GM12891 (cell line): ENCODE data around the gene VPS13A.

Experiments
- DNase-seq: peaks from one replicate; pipeline ENCODE4 v3.0.0; 2011; ENCODE audit warnings: low spot score; ENCODE audit not compliant: insufficient read length
- FAIRE-seq: peaks from 2 replicates; lab custom pipeline; 2011; peaks lifted over from hg19 to GRCh38; lab: Jason Lieb, UNC
- PAX5 ChIP-seq: IDR thresholded peaks from 2 replicates; pipeline ENCODE4 v1.6.1; 2011; ENCODE audit warnings: low read length, moderate library complexity, mild to moderate bottlenecking; ENCODE audit not compliant: insufficient read depth, severe bottlenecking
- POLR2A ChIP-seq: IDR thresholded peaks from 2 replicates; pipeline ENCODE4 v1.6.1; 2011; ENCODE audit warnings: low read depth, low read length, control low read depth
- POLR2AphosphoS5 ChIP-seq: IDR thresholded peaks from 2 replicates; pipeline ENCODE4 v1.6.1; 2011; ENCODE audit warnings: low read depth, low read length, control low read depth
- POU2F2 ChIP-seq: IDR thresholded peaks from 2 replicates; pipeline ENCODE4 v1.6.1; 2011; ENCODE audit warnings: low read depth, mild to moderate bottlenecking, control low read depth, low read length, moderate library complexity
- SPI1 ChIP-seq: IDR thresholded peaks from 2 replicates; pipeline ENCODE4 v1.6.1; 2011; ENCODE audit warnings: low read depth, low read length, control low read depth
- TAF1 ChIP-seq: IDR thresholded peaks from 2 replicates; pipeline ENCODE4 v1.6.1; 2011; ENCODE audit warnings: low read depth, low read length, control low read depth

VPS13A gene

GRCh38 chr9:77290373-77290772 is 113.0 kb downstream of the VPS13A start:
- TF ChIP-seq TAF1 (no peak), POLR2AphosphoS5 (no peak), POU2F2 (no peak), SPI1 (no peak), PAX5 (no peak), POLR2A (no peak)
- DNase-seq, result no peak
- FAIRE-seq, result no peak

GRCh38 chr9:77291714-77292113 is 114.4 kb downstream of the VPS13A start:
- no peak for TF ChIP-seq PAX5
- TF ChIP-seq POLR2AphosphoS5, result no peak
- FAIRE-seq, result no peak
- DNase-seq, result no peak

- DNase-seq (no peak), FAIRE-seq (no peak)
- no peak for TF ChIP-seq POLR2AphosphoS5
- TF ChIP-seq PAX5, result no peak
- TF ChIP-seq TAF1, result no peak
- TF ChIP-seq POU2F2, result no peak
- no peak for TF ChIP-seq POLR2A
- no peak for TF ChIP-seq SPI1
These were observed 116.6 kb downstream of the VPS13A start for GRCh38 chr9:77293949-77294348.

GRCh38 chr9:77304543-77304942 is 127.2 kb downstream of the VPS13A start:
- TF ChIP-seq POLR2AphosphoS5, result no peak
- no peak for TF ChIP-seq POU2F2
- TF ChIP-seq PAX5, result no peak
- no peak for TF ChIP-seq POLR2A
- no peak for TF ChIP-seq SPI1
- DNase-seq (no peak), FAIRE-seq (no peak)

GRCh38 chr9:77305622-77306400 is 128.5 kb downstream of the VPS13A start:
- FAIRE-seq, result no peak

GRCh38 chr9:77307166-77307565 is 129.8 kb downstream of the VPS13A start:
- FAIRE-seq (no peak), DNase-seq (no peak)
- TF ChIP-seq POLR2AphosphoS5 (no peak), TAF1 (no peak), POLR2A (no peak), POU2F2 (no peak), SPI1 (no peak), PAX5 (no peak)

More at GRCh38 chr9:77305622-77306400, 128.5 kb downstream of the VPS13A start:
- DNase-seq, result no peak
- TF ChIP-seq SPI1 (no peak), POLR2A (no peak), POU2F2 (no peak), POLR2AphosphoS5 (no peak), PAX5 (no peak), TAF1 (no peak)

- no peak for FAIRE-seq
- TF ChIP-seq SPI1 (no peak), POU2F2 (no peak), TAF1 (no peak), POLR2A (no peak), POLR2AphosphoS5 (no peak)
- no peak for DNase-seq
These were observed 138.7 kb downstream of the VPS13A start for GRCh38 chr9:77316058-77316457.

- no peak for DNase-seq
- no peak for FAIRE-seq
- TF ChIP-seq POU2F2 (no peak), POLR2A (no peak), SPI1 (no peak), PAX5 (no peak), TAF1 (no peak), POLR2AphosphoS5 (no peak)
These were observed 147.7 kb downstream of the VPS13A start for GRCh38 chr9:77325058-77325457.

GRCh38 chr9:77328102-77328501 is 150.8 kb downstream of the VPS13A start:
- no peak for DNase-seq
- FAIRE-seq, result no peak
- TF ChIP-seq POLR2AphosphoS5 (no peak), POU2F2 (no peak), SPI1 (no peak), POLR2A (no peak), TAF1 (no peak), PAX5 (no peak)

DNA sequence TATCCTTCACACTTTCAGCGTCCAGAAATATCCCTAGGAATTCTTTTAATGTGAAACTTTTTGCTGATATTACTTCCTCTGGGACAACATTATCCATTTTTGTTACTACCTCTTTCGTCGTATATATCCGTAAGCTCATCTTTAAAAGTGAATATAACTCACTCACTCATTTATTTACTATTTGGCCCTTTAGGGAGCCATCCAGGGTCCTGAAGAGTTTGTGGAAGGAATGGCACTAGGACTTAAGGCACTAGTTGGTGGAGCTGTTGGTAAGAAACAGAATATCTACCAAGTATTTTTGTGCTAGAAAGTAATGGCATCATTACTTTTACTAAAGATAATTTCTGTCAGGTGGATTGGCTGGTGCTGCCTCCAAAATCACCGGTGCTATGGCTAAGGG is 192.7 kb downstream of the VPS13A start:
- no peak for DNase-seq
- no peak for FAIRE-seq
- TF ChIP-seq TAF1 (no peak), SPI1 (no peak), PAX5 (no peak), POLR2AphosphoS5 (no peak), POLR2A (no peak), POU2F2 (no peak)
